Placental pericyte (primary cell): ENCODE data around the gene SLC11A1. TPM values are rescaled to one million over a fixed set of nuclear protein-coding genes. Genes with fewer than 3 reads are reported as not detected.

Experiments
- small RNA-seq: library from RNA; depleted of rRNA; stranded (forward); fragments of <200 nt; gene quantifications from one replicate; pipeline ENCODE3, GENCODE V24; 2012; ENCODE audit warnings: low replicate concordance
- total RNA-seq: library from RNA; depleted of rRNA; stranded (reverse); fragments of >200 nt; gene quantifications from 2 replicates; pipeline ENCODE4 v1.2.3, GENCODE V29; 2012

The SLC11A1 gene, protein sequence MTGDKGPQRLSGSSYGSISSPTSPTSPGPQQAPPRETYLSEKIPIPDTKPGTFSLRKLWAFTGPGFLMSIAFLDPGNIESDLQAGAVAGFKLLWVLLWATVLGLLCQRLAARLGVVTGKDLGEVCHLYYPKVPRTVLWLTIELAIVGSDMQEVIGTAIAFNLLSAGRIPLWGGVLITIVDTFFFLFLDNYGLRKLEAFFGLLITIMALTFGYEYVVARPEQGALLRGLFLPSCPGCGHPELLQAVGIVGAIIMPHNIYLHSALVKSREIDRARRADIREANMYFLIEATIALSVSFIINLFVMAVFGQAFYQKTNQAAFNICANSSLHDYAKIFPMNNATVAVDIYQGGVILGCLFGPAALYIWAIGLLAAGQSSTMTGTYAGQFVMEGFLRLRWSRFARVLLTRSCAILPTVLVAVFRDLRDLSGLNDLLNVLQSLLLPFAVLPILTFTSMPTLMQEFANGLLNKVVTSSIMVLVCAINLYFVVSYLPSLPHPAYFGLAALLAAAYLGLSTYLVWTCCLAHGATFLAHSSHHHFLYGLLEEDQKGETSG
- total RNA-seq = under 0.01 and 0.14 TPM in 2 replicates

GRCh38 chr2:218381916-218382366 is at the start of gene SLC11A1:
TSS of gene SLC11A1 (plus strand) at chr2:218382273. CDS start at chr2:218382369, 96 bp downstream.

GRCh38 chr2:218399391-218400166 is 17.5 kb downstream of the SLC11A1 start, which contains the start of gene CTDSP1:
TSS of gene CTDSP1 (plus strand) at chr2:218399868. CDS start at chr2:218400091, 223 bp downstream.

DNA sequence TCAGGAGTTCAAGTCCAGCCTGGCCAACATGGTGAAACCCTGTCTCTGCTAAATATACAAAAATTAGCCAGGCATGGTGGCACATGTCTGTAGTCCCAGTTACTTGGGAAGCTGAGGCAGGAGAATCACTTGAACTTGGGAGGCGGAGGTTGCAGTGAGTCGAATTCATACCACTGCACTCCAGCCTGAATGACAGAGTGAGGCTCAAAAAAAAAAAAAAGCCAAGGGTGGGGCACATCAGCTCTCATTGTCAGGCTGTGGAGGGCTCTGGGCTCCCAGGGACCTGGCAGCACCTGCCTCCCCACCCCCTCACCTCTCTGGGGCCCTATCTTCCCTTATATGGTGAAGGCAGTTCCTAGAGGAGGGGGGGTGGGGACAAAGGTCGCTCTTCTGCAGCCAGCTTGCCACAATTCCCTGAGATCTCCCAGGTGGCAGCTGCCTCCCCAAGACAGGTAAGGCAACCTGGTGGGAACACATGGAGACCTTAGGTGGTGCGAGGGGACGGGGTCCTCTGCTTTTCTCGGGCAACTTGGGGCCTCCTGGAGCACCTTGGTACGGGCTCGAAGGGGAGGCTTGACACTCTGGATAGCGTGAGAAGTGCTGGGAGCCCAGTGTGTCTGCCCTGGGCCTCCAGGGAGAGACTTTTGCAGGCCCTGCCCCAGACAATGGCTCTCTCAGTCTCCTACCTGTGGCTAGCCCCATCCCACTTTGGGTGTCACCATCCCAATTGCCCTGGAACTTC is 36.8 kb downstream of the SLC11A1 start, which contains the start of gene VIL1:
Gene VIL1 (plus strand): TSS at position 407 of the 742 bp plus-strand sequence. CDS start 4,656 bp downstream, outside the sequence.

Small RNA genes lying within 50 kb of the gene (small RNA-seq; reads per million reads assigned to genes)
- gene MIR26B (494 reads per million, percentile 99 among the genes with 10 or more reads in this experiment), gene MIR6810 (not detected)

Other genes starting within 250 kb of the SLC11A1 start
- not detected in 2 replicates for gene CXCR1, start 215.3 kb upstream of the SLC11A1 start, total RNA-seq
- 428 and 639 TPM in 2 replicates for gene ARPC2, start 165.1 kb upstream of the SLC11A1 start, total RNA-seq
- gene GPBAR1, start 121.3 kb upstream of the SLC11A1 start, total RNA-seq = 0.14 and 0.22 TPM in 2 replicates
- 127 and 165 TPM in 2 replicates for gene AAMP, start 112.1 kb upstream of the SLC11A1 start, total RNA-seq
- 25.3 and 48.1 TPM in 2 replicates for gene PNKD, start 111.8 kb upstream of the SLC11A1 start, total RNA-seq
- 168 and 229 TPM in 2 replicates for gene TMBIM1, start 89.8 kb upstream of the SLC11A1 start, total RNA-seq
- not detected in 2 replicates for gene CATIP, start 25.4 kb upstream of the SLC11A1 start, total RNA-seq
- 77.3 and 101 TPM in 2 replicates for gene CTDSP1, start 17.6 kb downstream of the SLC11A1 start, total RNA-seq
- not detected in 2 replicates for gene VIL1, start 36.9 kb downstream of the SLC11A1 start, total RNA-seq
- 9.0 and 14.0 TPM in 2 replicates for gene USP37, start 186.1 kb downstream of the SLC11A1 start, total RNA-seq
- 65.2 and 86.3 TPM in 2 replicates for gene CNOT9, start 186.6 kb downstream of the SLC11A1 start, total RNA-seq
- 0.22 and 1.4 TPM in 2 replicates for gene PLCD4, start 225.6 kb downstream of the SLC11A1 start, total RNA-seq